ENCODE results near the gene GINS2. TPM values are rescaled to one million over a fixed set of nuclear protein-coding genes. Genes with fewer than 3 reads are reported as not detected.

Gene GINS2
- total RNA-seq, 1 experiment from 2014 or later = 38.0 TPM

- TF ChIP-seq CDX4 (CRISPR knock-in tag; IDR thresholded peaks at IDR 0.05; ENCODE audit: borderline replicate concordance) (no peak), JUN (CRISPR knock-in tag; IDR thresholded peaks at IDR 0.05) (no peak), ZNF396 (CRISPR knock-in tag; IDR thresholded peaks at IDR 0.05; ENCODE audit: borderline replicate concordance) (no peak)
Observed at GRCh38 chr16:85673529-85674417, 15.0 kb downstream of the GINS2 start (continued).

GRCh38 chr16:85670840-85671239 is 17.9 kb downstream of the GINS2 start:
- Mint-ChIP-seq H3K27ac (peak overlapping the region; percentile 89; the same call in 1 of the 2 replicates), H3K27me3 (ENCODE audit: low read depth) (no peaks in the 10 kb centered on the region), H3K4me1 (no peaks in the 10 kb centered on the region), H3K9me3 (no peaks in the 10 kb centered on the region), H3K36me3 (peaks cover 71% of the 10 kb centered on the region), H3K4me3 (no peak overlapping the region)
- TF ChIP-seq SOX15 (CRISPR knock-in tag; IDR thresholded peaks at IDR 0.05) (no peak), HMGXB4 (CRISPR knock-in tag; IDR thresholded peaks at IDR 0.05) (no peak), ELF4 (CRISPR knock-in tag; IDR thresholded peaks at IDR 0.05; ENCODE audit: low read depth) (no peak), NR2C2 (CRISPR knock-in tag; IDR thresholded peaks at IDR 0.05) (no peak), NFATC4 (CRISPR knock-in tag; IDR thresholded peaks at IDR 0.05) (no peak), ZSCAN18 (CRISPR knock-in tag; IDR thresholded peaks at IDR 0.05) (no peak), ERG (CRISPR knock-in tag; IDR thresholded peaks at IDR 0.05) (no peak), NR1H2 (CRISPR knock-in tag; IDR thresholded peaks at IDR 0.05) (no peak), ZNF416 (CRISPR knock-in tag; IDR thresholded peaks at IDR 0.05) (no peak), GRHL2 (CRISPR knock-in tag; IDR thresholded peaks at IDR 0.05; ENCODE audit: insufficient replicate concordance, severe bottlenecking) (no peak), FOXP1 (CRISPR knock-in tag; IDR thresholded peaks at IDR 0.05; ENCODE audit: borderline replicate concordance) (no peak), CTCF (IDR thresholded peaks at IDR 0.05) (no peak), ETV6 (CRISPR knock-in tag; IDR thresholded peaks at IDR 0.05) (no peak), KAT7 (CRISPR knock-in tag; IDR thresholded peaks at IDR 0.05; ENCODE audit: borderline replicate concordance) (no peak), ZBTB43 (CRISPR knock-in tag; IDR thresholded peaks at IDR 0.05) (no peak), ZNF317 (CRISPR knock-in tag; IDR thresholded peaks at IDR 0.05; ENCODE audit: borderline replicate concordance, low read depth) (no peak), NFYB (CRISPR knock-in tag; conservative IDR thresholded peaks at IDR 0.05; ENCODE audit: low read depth) (no peak)
- POLR2A ChIA-PET = no interaction called here
- CTCF ChIA-PET = interaction anchor here (1.1 to 1.3 kb wide), 2 partner anchors 45 to 48 kb away, joined by 3 read pairs; no protein-coding TSS in a partner anchor
- no peak for ATAC-seq
- no peak for DNase-seq (ENCODE audit: low spot score)
